ENCODE measurements around the gene GRID2. TPM values are rescaled to one million over a fixed set of nuclear protein-coding genes. Genes with fewer than 3 reads are reported as not detected.

The GRID2 gene
- total RNA-seq, 1 donor from 2014 or later, result not detected

- intact Hi-C loops (cut with DNase I), result no loop called here
- H3K4me1 ChIP-seq, result no peaks in the 10 kb centered on the region
- TF ChIP-seq POLR2A (IDR thresholded peaks at IDR 0.05), result no peak
- no peak for TF ChIP-seq POLR2AphosphoS5 (IDR thresholded peaks at IDR 0.05; ENCODE audit: insufficient read depth in 1 of 2, low read depth in 1 of 2)
- TF ChIP-seq, protein P1, sequence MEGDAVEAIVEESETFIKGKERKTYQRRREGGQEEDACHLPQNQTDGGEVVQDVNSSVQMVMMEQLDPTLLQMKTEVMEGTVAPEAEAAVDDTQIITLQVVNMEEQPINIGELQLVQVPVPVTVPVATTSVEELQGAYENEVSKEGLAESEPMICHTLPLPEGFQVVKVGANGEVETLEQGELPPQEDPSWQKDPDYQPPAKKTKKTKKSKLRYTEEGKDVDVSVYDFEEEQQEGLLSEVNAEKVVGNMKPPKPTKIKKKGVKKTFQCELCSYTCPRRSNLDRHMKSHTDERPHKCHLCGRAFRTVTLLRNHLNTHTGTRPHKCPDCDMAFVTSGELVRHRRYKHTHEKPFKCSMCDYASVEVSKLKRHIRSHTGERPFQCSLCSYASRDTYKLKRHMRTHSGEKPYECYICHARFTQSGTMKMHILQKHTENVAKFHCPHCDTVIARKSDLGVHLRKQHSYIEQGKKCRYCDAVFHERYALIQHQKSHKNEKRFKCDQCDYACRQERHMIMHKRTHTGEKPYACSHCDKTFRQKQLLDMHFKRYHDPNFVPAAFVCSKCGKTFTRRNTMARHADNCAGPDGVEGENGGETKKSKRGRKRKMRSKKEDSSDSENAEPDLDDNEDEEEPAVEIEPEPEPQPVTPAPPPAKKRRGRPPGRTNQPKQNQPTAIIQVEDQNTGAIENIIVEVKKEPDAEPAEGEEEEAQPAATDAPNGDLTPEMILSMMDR (IDR thresholded peaks at IDR 0.05), result no peak
These were observed 1407.2 kb downstream of the GRID2 start for GRCh38 chr4:93710847-93711430.

GRCh38 chr4:93718233-93718632 is 1414.5 kb downstream of the GRID2 start:
- Histone ChIP-seq H3K36me3 (no peaks in the 10 kb centered on the region), H3K27ac (no peak overlapping the region), H3K27me3 (no peaks in the 10 kb centered on the region), H3K4me3 (no peak overlapping the region), H3K9me3 (no peaks in the 10 kb centered on the region), H3K4me1 (no peaks in the 10 kb centered on the region)
- no peak for DNase-seq (ENCODE audit: extremely low spot score in 2 of 2)
- TF ChIP-seq POLR2A (IDR thresholded peaks at IDR 0.05), result no peak
- TF ChIP-seq, protein P1 (IDR thresholded peaks at IDR 0.05), result no peak
- TF ChIP-seq POLR2AphosphoS5 (IDR thresholded peaks at IDR 0.05; ENCODE audit: insufficient read depth in 1 of 2, low read depth in 1 of 2), result no peak
- intact Hi-C loops (cut with DNase I), result no loop called here

More at GRCh38 chr4:93710847-93711430, 1407.2 kb downstream of the GRID2 start:
- Histone ChIP-seq H3K9me3 (no peaks in the 10 kb centered on the region), H3K4me3 (no peak overlapping the region), H3K36me3 (no peaks in the 10 kb centered on the region), H3K27me3 (no peaks in the 10 kb centered on the region), H3K27ac (no peak overlapping the region)
- no peak for DNase-seq (ENCODE audit: extremely low spot score in 2 of 2)

DNA sequence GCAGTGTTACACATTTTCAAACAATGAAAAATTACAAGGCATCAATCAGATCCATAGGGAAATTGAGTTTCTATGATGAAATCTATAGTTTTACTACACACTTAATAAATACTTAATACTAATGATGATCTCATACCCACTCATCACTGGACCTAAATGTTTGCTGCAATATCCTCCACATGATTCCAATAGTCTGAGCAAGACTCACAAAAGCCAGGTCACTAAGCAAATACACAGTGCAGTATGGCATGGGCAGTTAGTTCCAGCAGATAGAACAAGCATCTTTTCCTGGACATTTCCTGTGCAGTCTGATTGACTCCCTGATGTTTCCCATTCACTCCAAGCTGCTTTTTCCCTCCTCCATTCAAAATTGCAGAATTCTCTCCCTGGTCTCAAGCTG is 1415.8 kb downstream of the GRID2 start:
- no peaks in the 10 kb centered on the region for H3K4me1 ChIP-seq
- intact Hi-C loops (cut with DNase I), result no loop called here
- no peaks in the 10 kb centered on the region for H3K36me3 ChIP-seq
- no peak overlapping the region for H3K27ac ChIP-seq
- no peak overlapping the region for H3K4me3 ChIP-seq
- TF ChIP-seq POLR2AphosphoS5 (IDR thresholded peaks at IDR 0.05; ENCODE audit: insufficient read depth in 1 of 2, low read depth in 1 of 2) (no peak), POLR2A (IDR thresholded peaks at IDR 0.05) (no peak)
- TF ChIP-seq, protein P1 (IDR thresholded peaks at IDR 0.05), result no peak
- DNase-seq (ENCODE audit: extremely low spot score in 2 of 2), result no peak
- no peaks in the 10 kb centered on the region for H3K27me3 ChIP-seq
- no peaks in the 10 kb centered on the region for H3K9me3 ChIP-seq

DNA sequence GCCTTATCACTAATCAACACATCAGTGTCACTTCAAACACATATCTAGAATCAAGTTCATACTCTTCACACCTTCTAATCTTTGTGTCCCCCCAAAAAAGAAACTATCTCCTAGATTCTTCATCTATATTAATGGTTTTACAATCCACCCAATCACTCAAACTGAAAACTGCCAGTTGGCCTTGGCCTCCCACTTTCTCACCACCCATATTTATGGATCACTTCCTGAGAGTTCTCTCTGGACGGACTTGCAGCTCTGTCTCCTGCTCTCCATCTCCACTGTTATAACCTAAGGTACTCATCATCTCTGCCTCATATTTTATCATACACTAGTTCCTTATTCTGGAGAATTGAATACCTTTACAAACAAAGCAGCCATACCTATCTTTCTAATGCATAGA is 1418.7 kb downstream of the GRID2 start:
- no peak for DNase-seq (ENCODE audit: extremely low spot score in 2 of 2)
- H3K4me3 ChIP-seq, result no peak overlapping the region
- H3K9me3 ChIP-seq, result no peaks in the 10 kb centered on the region
- intact Hi-C loops (cut with DNase I), result no loop called here
- H3K4me1 ChIP-seq, result no peaks in the 10 kb centered on the region
- H3K36me3 ChIP-seq, result no peaks in the 10 kb centered on the region
- H3K27ac ChIP-seq, result no peak overlapping the region
- TF ChIP-seq, protein P1 (IDR thresholded peaks at IDR 0.05), result no peak
- TF ChIP-seq POLR2AphosphoS5 (IDR thresholded peaks at IDR 0.05; ENCODE audit: insufficient read depth in 1 of 2, low read depth in 1 of 2) (no peak), POLR2A (IDR thresholded peaks at IDR 0.05) (no peak)
- H3K27me3 ChIP-seq, result no peaks in the 10 kb centered on the region

GRCh38 chr4:93730251-93730650 is 1426.5 kb downstream of the GRID2 start:
- TF ChIP-seq POLR2A (IDR thresholded peaks at IDR 0.05) (no peak), POLR2AphosphoS5 (IDR thresholded peaks at IDR 0.05; ENCODE audit: insufficient read depth in 1 of 2, low read depth in 1 of 2) (no peak)
- TF ChIP-seq, protein P1 (IDR thresholded peaks at IDR 0.05), result no peak
- H3K36me3 ChIP-seq, result no peaks in the 10 kb centered on the region
- H3K4me1 ChIP-seq, result no peaks in the 10 kb centered on the region
- no peaks in the 10 kb centered on the region for H3K27me3 ChIP-seq
- H3K9me3 ChIP-seq, result no peaks in the 10 kb centered on the region
- no peak for DNase-seq (ENCODE audit: extremely low spot score in 2 of 2)
- no peak overlapping the region for H3K27ac ChIP-seq
- intact Hi-C loops (cut with DNase I), result no loop called here
- H3K4me3 ChIP-seq, result no peak overlapping the region
